SU-DHL-6 (cell line): Measurements from ENCODE around the gene THSD4.

ENCODE experiments used
- H2AFZ ChIP-seq: fragments of 200-600 bp; sonication (generic); 2 replicates; pipeline ENCODE4 v1.6.1; 2014; ENCODE audit warnings: low read depth, mild to moderate bottlenecking, moderate library complexity, mixed read lengths, antibody characterized with exemption, low read length; ENCODE audit not compliant: severe bottlenecking
- H3F3A ChIP-seq: fragments of 200-600 bp; shearing (Covaris generic); 2 replicates; pipeline ENCODE4 v1.6.0; 2016; ENCODE audit warnings: antibody characterized with exemption, mild to moderate bottlenecking; ENCODE audit not compliant: insufficient read depth
- H3K27ac ChIP-seq: fragments of 200-600 bp; sonication (generic); 2 replicates; pipeline ENCODE4 v1.5.1; 2016; ENCODE audit warnings: low read depth, mild to moderate bottlenecking, low read length, moderate library complexity, mixed read lengths
- H3K27me3 ChIP-seq: fragments of 200-600 bp; sonication (generic), shearing (Covaris generic); 2 replicates; pipeline ENCODE4 v1.6.0; 2014; ENCODE audit warnings: mild to moderate bottlenecking, low read length
- H3K36me3 ChIP-seq: fragments of 200-600 bp; sonication (generic); 2 replicates; pipeline ENCODE4 v1.6.1; 2014; ENCODE audit warnings: mild to moderate bottlenecking, low read length, mixed read lengths
- H3K4me2 ChIP-seq: fragments of 300-600, 200-600 bp; shearing (Covaris generic), sonication (generic); 2 replicates; pipeline ENCODE4 v1.6.0; 2014; ENCODE audit warnings: low read length, low read depth, mild to moderate bottlenecking; ENCODE audit not compliant: poor library complexity, severe bottlenecking
- H3K4me3 ChIP-seq: fragments of 200-600 bp; sonication (generic); 2 replicates; pipeline ENCODE4 v1.5.1; 2014; ENCODE audit warnings: antibody characterized with exemption, low read length, mild to moderate bottlenecking, mixed read lengths; ENCODE audit not compliant: insufficient read depth, poor library complexity, severe bottlenecking
- H3K79me2 ChIP-seq: fragments of 200-600 bp; sonication (generic); 2 replicates; pipeline ENCODE4 v1.6.1; 2014; ENCODE audit warnings: mild to moderate bottlenecking, low read length, moderate library complexity; ENCODE audit not compliant: insufficient read depth
- H3K9ac ChIP-seq: fragments of 200-600 bp; sonication (generic); 2 replicates; pipeline ENCODE4 v1.7.0; 2014; ENCODE audit warnings: mild to moderate bottlenecking, low read length
- H3K9me2 ChIP-seq: fragments of 200-600 bp; sonication (generic); replicated peaks from 2 replicates; pipeline ENCODE4 v1.6.1; 2014; ENCODE audit warnings: low read length; ENCODE audit not compliant: insufficient read depth
- H3K9me3 ChIP-seq: fragments of 200-600 bp; sonication (generic); 2 replicates; pipeline ENCODE4 v1.6.1; 2014; ENCODE audit warnings: low read length, mixed read lengths; ENCODE audit not compliant: insufficient read depth
- H4K20me1 ChIP-seq: fragments of 200-600 bp; sonication (generic); 2 replicates; pipeline ENCODE4 v1.6.1; 2014; ENCODE audit warnings: low read depth, mild to moderate bottlenecking, antibody characterized with exemption, low read length, moderate library complexity, mixed read lengths
- CTCF ChIP-seq: fragments of 200-600 bp; sonication (generic); IDR thresholded peaks from one replicate; pipeline ENCODE4 v1.5.1; 2017; ENCODE audit warnings: antibody characterized with exemption, mild to moderate bottlenecking, low read length, moderate library complexity; ENCODE audit not compliant: insufficient read depth, poor library complexity, severe bottlenecking
- EZH2phosphoT487 ChIP-seq: fragments of 200-600 bp; sonication (generic), shearing (Covaris generic); conservative IDR thresholded peaks from 2 replicates; pipeline ENCODE4 v1.6.1; 2018; ENCODE audit warnings: mild to moderate bottlenecking, antibody characterized with exemption, low read length, moderate library complexity, mixed read lengths

Gene THSD4

GRCh38 chr15:71734709-71735384 is 619.6 kb downstream of the THSD4 start:
- H3K4me3 ChIP-seq: no peak overlapping the region
- H3K27ac ChIP-seq: no peak overlapping the region
- no peaks in the 10 kb centered on the region for H3K79me2 ChIP-seq
- H4K20me1 ChIP-seq: no peaks in the 10 kb centered on the region
- no peaks in the 10 kb centered on the region for H3K9me3 ChIP-seq
- no peaks in the 10 kb centered on the region for H3K27me3 ChIP-seq
- H3F3A ChIP-seq: no peaks in the 10 kb centered on the region
- H3K36me3 ChIP-seq: no peaks in the 10 kb centered on the region
- no peak overlapping the region for H3K4me2 ChIP-seq
- no peak overlapping the region for H2AFZ ChIP-seq
- H3K9me2 ChIP-seq: no peaks in the 10 kb centered on the region
- no peak overlapping the region for H3K9ac ChIP-seq
- TF ChIP-seq CTCF (no peak), EZH2phosphoT487 (no peak)

- no peaks in the 10 kb centered on the region for H3K27me3 ChIP-seq
- no peaks in the 10 kb centered on the region for H3F3A ChIP-seq
- no peak overlapping the region for H3K4me3 ChIP-seq
- no peak overlapping the region for H3K9ac ChIP-seq
- H3K79me2 ChIP-seq: no peaks in the 10 kb centered on the region
- no peaks in the 10 kb centered on the region for H3K36me3 ChIP-seq
- H3K4me2 ChIP-seq: no peak overlapping the region
- H4K20me1 ChIP-seq: no peaks in the 10 kb centered on the region
- no peaks in the 10 kb centered on the region for H3K9me2 ChIP-seq
- H3K27ac ChIP-seq: no peak overlapping the region
- no peak overlapping the region for H2AFZ ChIP-seq
- H3K9me3 ChIP-seq: no peaks in the 10 kb centered on the region
- TF ChIP-seq EZH2phosphoT487: no peak
Observed at GRCh38 chr15:71735385-71735757, 620.1 kb downstream of the THSD4 start.

- Histone ChIP-seq H3K4me3 (no peak overlapping the region), H3K27me3 (no peaks in the 10 kb centered on the region), H3K79me2 (no peaks in the 10 kb centered on the region), H4K20me1 (no peaks in the 10 kb centered on the region), H3K4me2 (no peak overlapping the region), H3K9ac (no peak overlapping the region), H3K9me2 (no peaks in the 10 kb centered on the region), H3F3A (no peaks in the 10 kb centered on the region), H3K36me3 (no peaks in the 10 kb centered on the region), H3K27ac (no peak overlapping the region), H2AFZ (no peak overlapping the region), H3K9me3 (no peaks in the 10 kb centered on the region)
- no peak for TF ChIP-seq EZH2phosphoT487
- no peak for TF ChIP-seq CTCF
Observed at GRCh38 chr15:71736286-71736947, 621.1 kb downstream of the THSD4 start.

- no peaks in the 10 kb centered on the region for H3K9me2 ChIP-seq
- H3K4me3 ChIP-seq: no peak overlapping the region
- no peak overlapping the region for H2AFZ ChIP-seq
- no peaks in the 10 kb centered on the region for H3K27me3 ChIP-seq
- no peak overlapping the region for H3K27ac ChIP-seq
- no peak overlapping the region for H3K4me2 ChIP-seq
- H3F3A ChIP-seq: no peaks in the 10 kb centered on the region
- no peaks in the 10 kb centered on the region for H3K36me3 ChIP-seq
- no peaks in the 10 kb centered on the region for H3K9me3 ChIP-seq
- TF ChIP-seq CTCF (no peak), EZH2phosphoT487 (no peak)
- H3K79me2 ChIP-seq: no peaks in the 10 kb centered on the region
- no peak overlapping the region for H3K9ac ChIP-seq
- no peaks in the 10 kb centered on the region for H4K20me1 ChIP-seq
Observed at GRCh38 chr15:71737761-71738160, 622.5 kb downstream of the THSD4 start.
